ENCODE data around the gene MDK.
A peak's percentile ranks its signal among the peaks of the same experiment; 100 is the strongest.
"Not testable (repeated sequence)": the region's sequence is repeated elsewhere in the genome, so short reads cannot be mapped to it uniquely, and the experiment has no call there.

Gene MDK

DNA sequence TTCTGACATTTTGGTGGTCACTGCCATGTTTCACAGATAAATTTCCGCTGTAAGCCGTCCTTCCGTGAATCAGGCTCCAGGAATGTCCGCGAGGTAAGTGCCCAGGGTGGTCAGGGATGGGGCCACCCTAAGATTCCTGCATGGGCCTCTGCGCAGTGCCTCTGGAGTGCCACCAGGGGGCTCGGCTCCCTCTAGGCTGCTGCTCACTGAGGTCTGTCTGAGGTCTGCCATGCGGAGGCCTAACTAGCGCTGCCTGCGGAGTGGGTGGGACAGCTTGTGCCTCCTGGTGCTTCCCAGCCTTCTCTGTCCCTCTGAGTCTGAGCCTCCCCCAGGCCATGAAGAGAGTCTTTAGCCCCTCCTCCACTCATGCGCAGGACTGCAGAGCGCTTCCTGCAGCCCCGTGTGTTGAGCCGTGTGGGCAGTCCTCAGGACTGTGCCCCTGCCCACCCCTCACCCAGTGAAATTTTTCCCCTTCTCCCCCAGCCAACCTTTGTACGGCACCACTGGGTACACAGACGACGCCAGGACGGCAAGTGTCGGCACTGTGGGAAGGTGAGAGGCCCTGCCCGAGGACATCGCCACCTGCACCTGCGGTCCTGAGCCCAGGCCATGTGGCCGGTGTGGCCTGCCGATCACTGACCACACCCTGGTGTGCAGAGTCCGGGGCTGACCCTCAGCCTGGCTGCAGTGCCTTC, 11.9 kb upstream of the MDK start:
- DNase-seq: no peak

DNA sequence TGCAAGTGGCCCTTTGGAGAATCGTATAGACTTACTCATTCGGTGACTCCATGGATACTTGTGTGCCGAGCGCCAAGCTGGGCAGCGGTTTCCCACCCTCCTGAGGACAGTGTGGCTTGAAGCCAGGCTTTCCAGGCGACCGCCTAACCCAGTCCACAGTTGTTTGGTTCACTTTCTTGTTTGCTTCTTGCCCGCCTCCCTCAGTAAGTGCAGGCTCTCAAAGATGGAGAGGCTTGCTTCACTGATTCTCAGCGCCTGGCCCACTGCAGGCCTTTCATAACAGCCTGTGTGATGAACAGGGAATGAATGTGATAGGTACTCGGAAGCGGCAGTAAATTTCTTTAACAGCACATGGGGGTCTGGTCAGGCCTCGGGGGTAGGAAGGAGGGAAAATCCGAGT, 11.2 kb upstream of the MDK start:
- no peak for DNase-seq

DNA sequence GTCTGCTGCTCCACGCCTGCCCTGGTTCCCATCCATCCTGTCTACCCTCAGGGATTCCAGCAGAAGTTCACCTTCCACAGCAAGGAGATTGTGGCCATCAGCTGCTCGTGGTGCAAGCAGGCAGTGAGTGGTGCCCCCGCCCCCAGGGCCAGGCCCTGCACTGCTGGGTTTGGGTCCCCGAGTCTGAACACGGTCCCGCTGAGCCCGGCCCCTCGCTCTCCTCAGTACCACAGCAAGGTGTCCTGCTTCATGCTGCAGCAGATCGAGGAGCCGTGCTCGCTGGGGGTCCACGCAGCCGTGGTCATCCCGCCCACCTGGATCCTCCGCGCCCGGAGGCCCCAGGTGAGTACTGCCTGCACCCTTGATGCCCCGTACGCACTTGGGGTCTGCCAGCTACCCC, 10.2 kb upstream of the MDK start:
- not testable (repeated sequence) for DNase-seq

DNA sequence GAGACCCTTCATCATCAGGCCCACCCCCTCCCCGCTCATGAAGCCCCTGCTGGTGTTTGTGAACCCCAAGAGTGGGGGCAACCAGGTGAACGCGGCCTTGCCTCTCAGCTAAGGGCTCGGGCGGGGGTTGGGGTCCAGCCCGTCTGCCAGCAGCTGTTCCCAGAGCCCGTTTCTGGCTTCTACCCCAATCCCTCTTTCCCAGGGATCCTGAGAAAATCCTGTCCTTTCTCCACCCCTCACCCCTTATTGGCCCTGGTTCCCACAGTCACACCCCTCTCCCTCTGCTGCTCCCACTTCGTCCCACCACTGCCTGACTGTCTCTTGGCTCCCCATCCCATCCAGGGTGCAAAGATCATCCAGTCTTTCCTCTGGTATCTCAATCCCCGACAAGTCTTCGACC, 9.4 kb upstream of the MDK start:
- DNase-seq: no peak

- DNase-seq: not testable (repeated sequence)
Measured at GRCh38 chr11:46372501-46372900, 9.0 kb upstream of the MDK start.

GRCh38 chr11:46373787-46374740, 7.4 kb upstream of the MDK start:
- DNase-seq: no peak

GRCh38 chr11:46374815-46375214, 6.7 kb upstream of the MDK start:
- DNase-seq: no peak

DNA sequence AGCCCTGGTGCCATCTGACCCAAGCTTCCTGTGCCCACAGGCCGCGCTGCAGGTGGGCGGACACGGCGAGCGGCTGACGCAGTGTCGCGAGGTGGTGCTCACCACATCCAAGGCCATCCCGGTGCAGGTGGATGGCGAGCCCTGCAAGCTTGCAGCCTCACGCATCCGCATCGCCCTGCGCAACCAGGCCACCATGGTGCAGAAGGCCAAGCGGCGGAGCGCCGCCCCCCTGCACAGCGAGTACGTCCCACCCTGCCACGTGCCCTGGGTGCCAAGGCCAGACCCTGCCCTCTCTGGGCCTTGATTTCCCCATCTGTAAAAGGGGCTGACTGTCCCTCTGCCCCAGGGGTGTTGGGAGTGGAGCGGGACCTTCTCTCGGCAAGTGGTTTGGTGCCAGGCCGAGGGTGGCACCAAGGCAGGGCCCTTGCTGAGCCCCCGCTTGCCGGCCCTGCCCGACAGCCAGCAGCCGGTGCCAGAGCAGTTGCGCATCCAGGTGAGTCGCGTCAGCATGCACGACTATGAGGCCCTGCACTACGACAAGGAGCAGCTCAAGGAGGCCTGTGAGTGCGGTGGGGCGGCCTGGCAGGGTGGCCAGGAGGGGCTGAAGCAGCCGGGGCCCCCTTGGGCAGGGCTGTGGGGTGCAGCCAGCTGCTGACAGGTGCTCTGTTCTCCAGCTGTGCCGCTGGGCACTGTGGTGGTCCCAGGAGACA, 5.9 kb upstream of the MDK start:
- no peak for DNase-seq

GRCh38 chr11:46376258-46377050, 5.0 kb upstream of the MDK start:
- no peak for DNase-seq

DNA sequence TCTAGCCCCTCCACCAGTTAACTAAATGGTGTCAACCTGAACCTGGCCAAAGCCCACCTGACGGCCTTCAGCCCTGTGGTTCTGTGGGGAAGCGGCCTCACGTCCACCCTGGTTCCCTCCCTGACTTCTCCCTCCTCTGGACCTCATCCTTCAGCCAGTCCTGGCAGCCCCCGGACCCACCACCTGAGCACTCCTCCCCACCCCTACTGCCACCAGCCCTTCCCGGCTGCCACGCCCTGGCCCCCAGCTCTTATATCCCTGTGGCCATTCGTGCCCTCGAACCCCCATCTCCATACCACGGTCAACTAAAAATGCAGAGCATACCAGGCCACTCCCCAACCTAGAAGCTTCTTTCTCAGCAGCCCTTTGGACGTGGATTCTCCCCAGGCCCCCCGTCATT, 4.2 kb upstream of the MDK start:
- DNase-seq: no peak

- no peak for DNase-seq
Measured at GRCh38 chr11:46377831-46378230, 3.6 kb upstream of the MDK start.

- DNase-seq: no peak
Measured at GRCh38 chr11:46378296-46378695, 3.2 kb upstream of the MDK start.

DNA sequence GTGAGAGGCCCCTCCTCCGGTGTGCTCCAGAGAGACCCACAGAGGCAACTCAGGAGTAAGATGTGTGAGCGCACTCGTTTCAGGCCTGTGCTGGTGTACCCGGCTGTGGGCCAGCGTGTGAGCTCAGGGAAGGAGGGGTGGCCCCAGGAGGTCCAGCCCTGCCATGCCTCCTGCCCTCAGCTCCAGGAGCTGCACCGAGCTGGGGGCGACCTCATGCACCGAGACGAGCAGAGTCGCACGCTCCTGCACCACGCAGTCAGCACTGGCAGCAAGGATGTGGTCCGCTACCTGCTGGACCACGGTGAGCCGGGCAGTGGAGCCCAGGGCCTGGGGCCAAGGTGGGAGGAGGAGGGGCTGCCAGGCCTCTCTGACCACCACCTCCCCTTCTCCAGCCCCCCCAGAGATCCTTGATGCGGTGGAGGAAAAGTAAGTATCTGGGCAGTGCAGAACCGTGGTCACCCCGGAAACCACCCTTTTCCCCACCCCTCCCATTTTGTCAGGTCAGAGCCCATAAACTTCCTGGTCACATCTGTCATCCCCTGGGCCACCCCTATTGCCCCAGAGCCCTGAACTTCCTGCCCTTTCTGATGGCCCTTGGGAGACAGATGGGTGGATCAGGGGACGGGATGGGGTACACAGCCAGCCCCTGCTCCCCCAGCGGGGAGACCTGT, 2.5 kb upstream of the MDK start:
- no peak for DNase-seq

DNA sequence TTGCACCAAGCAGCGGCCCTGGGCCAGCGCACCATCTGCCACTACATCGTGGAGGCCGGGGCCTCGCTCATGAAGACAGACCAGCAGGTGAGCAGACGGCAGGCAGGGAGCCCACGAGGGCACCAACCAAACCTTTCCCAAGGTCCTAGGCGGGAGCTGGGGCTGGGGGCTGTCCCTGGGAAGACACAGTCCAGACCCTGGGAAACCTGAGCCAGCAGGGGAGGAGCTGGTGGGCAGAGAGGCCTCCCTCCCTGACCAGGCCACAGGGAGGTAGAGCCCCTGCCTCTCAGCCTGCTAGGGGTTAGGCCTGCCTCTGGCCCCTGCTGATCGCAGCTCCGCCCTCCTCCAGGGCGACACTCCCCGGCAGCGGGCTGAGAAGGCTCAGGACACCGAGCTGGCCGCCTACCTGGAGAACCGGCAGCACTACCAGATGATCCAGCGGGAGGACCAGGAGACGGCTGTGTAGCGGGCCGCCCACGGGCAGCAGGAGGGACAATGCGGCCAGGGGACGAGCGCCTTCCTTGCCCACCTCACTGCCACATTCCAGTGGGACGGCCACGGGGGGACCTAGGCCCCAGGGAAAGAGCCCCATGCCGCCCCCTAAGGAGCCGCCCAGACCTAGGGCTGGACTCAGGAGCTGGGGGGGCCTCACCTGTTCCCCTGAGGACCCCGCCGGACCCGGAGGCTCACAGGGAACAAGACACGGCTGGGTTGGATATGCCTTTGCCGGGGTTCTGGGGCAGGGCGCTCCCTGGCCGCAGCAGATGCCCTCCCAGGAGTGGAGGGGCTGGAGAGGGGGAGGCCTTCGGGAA, 1.8 kb upstream of the MDK start:
- DNase-seq: not testable (repeated sequence)

GRCh38 chr11:46380340-46381047, 975 bp upstream of the MDK start:
- peak; percentile 28 for DNase-seq

DNA sequence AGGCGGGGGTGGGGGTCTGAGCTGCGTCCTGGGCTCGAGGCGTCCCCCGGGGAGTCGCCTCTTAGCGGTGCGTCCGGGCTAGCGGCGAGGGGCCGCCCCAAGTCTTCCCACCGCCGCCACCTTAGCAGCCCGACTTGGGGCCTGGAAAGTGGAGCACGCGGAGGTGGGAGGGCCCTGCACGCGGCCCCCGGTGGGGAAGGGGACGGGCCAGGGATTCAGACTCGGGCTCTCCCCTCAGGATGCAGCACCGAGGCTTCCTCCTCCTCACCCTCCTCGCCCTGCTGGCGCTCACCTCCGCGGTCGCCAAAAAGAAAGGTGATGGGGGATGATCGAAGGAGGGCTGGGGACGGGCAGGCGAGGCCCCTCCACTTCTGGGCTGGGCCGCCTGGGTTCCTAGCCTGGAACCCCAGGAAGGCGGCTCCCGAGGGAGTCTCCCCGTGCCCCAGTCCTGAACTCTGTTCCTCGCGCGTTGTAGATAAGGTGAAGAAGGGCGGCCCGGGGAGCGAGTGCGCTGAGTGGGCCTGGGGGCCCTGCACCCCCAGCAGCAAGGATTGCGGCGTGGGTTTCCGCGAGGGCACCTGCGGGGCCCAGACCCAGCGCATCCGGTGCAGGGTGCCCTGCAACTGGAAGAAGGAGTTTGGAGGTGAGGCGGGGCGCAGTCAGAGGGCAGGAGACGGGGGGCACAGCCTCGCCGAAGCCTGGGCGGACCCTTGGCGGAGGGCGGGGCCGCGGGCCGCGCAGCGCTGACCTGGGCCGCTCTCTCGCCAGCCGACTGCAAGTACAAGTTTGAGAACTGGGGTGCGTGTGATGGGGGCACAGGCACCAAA, 563 bp downstream of the MDK start:
- DNase-seq: no peak

- no peak for DNase-seq
Measured at GRCh38 chr11:46382646-46383403, 1.4 kb downstream of the MDK start.

DNA sequence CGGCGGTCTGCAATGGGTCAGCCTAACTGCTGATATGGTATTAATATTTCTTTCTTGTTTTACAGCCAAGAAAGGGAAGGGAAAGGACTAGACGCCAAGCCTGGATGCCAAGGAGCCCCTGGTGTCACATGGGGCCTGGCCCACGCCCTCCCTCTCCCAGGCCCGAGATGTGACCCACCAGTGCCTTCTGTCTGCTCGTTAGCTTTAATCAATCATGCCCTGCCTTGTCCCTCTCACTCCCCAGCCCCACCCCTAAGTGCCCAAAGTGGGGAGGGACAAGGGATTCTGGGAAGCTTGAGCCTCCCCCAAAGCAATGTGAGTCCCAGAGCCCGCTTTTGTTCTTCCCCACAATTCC, 1.9 kb downstream of the MDK start:
- DNase-seq: no peak

Data from activated gamma-delta T cell (primary cell).